ENCODE results near the gene CYP27C1.

DNA sequence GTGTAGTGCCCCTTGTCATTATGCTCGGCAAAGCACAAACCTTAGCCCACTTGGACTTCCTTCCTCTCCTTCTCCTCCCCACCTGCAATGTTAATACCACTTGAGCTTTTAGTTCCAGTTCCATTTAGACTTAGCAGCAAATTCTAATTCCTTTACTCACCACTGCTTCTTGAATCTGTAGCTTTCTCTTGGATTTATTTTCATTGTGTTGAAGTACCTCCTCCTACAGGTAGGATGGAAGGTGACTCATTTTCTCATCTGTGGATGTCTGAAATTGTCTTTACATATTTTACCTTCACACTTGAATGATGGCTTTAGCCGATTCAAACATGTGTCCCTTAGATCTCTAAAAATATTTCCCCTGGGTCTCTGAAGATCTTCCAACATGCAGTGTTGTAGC is 80.3 kb downstream of the CYP27C1 start:
- TF ChIP-seq, protein P1, sequence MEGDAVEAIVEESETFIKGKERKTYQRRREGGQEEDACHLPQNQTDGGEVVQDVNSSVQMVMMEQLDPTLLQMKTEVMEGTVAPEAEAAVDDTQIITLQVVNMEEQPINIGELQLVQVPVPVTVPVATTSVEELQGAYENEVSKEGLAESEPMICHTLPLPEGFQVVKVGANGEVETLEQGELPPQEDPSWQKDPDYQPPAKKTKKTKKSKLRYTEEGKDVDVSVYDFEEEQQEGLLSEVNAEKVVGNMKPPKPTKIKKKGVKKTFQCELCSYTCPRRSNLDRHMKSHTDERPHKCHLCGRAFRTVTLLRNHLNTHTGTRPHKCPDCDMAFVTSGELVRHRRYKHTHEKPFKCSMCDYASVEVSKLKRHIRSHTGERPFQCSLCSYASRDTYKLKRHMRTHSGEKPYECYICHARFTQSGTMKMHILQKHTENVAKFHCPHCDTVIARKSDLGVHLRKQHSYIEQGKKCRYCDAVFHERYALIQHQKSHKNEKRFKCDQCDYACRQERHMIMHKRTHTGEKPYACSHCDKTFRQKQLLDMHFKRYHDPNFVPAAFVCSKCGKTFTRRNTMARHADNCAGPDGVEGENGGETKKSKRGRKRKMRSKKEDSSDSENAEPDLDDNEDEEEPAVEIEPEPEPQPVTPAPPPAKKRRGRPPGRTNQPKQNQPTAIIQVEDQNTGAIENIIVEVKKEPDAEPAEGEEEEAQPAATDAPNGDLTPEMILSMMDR (IDR thresholded peaks at IDR 0.05) = no peak
- TF ChIP-seq POLR2A (IDR thresholded peaks at IDR 0.05) = no peak

Data from lower leg skin (tissue), 3 donors.